NCI-H2196 treated with DMSO at 0.1 percent for 48 hours (cell line): Measurements from ENCODE around the gene TTLL12.

ENCODE experiments used
- DNase-seq: peaks from one replicate; lab custom pipeline; 2025; ENCODE audit not compliant: unreplicated experiment; lab: John Stamatoyannopoulos, UW

TTLL12 gene

GRCh38 chr22:43131773-43132501, 55.0 kb downstream of the TTLL12 start:
- DNase-seq = no peak

- peak; percentile 51 for DNase-seq
These were observed 57.2 kb downstream of the TTLL12 start for GRCh38 chr22:43129426-43130425.

GRCh38 chr22:43128928-43129424, 58.0 kb downstream of the TTLL12 start:
- DNase-seq = peak; percentile 74

- no peak for DNase-seq
These were observed 58.8 kb downstream of the TTLL12 start for GRCh38 chr22:43128116-43128515.

- DNase-seq = no peak
These were observed 59.6 kb downstream of the TTLL12 start for GRCh38 chr22:43127166-43127908.

GRCh38 chr22:43126501-43127165, 60.3 kb downstream of the TTLL12 start:
- no peak for DNase-seq

GRCh38 chr22:43118953-43119458, 67.9 kb downstream of the TTLL12 start:
- DNase-seq = no peak

- no peak for DNase-seq
These were observed 68.7 kb downstream of the TTLL12 start for GRCh38 chr22:43118024-43118849.

GRCh38 chr22:43116932-43117331, 70.0 kb downstream of the TTLL12 start:
- no peak for DNase-seq
